Stomach smooth muscle (tissue), 2 donors: ENCODE measurements around the gene RETREG2.
"Not testable (repeated sequence)": the region's sequence is repeated elsewhere in the genome, so short reads cannot be mapped to it uniquely, and the experiment has no call there.

ENCODE experiments used
- H3K27ac ChIP-seq: one replicate; pipeline ENCODE4 v1.7.0; 2013; ENCODE audit warnings: mild to moderate bottlenecking, low read length, inconsistent platforms
- H3K27me3 ChIP-seq, 2 donors: one replicate each; pipeline ENCODE4 v1.7.0; 2013; ENCODE audit warnings: low read length in 2 of 2; ENCODE audit not compliant: insufficient read depth in 2 of 2, control insufficient read depth in 1 of 2
- H3K36me3 ChIP-seq, 2 donors: one replicate each; pipeline ENCODE4 v1.7.0; 2013; ENCODE audit warnings: low read length in 2 of 2; ENCODE audit not compliant: control insufficient read depth in 2 of 2, insufficient read depth in 2 of 2
- H3K4me1 ChIP-seq: one replicate; pipeline ENCODE4 v1.7.0; 2013; ENCODE audit warnings: low read length; ENCODE audit not compliant: control insufficient read depth, insufficient read depth
- H3K4me3 ChIP-seq, 2 donors: one replicate each; pipeline ENCODE4 v1.7.0; 2013; ENCODE audit warnings: low read length in 2 of 2
- H3K9ac ChIP-seq, 2 donors: one replicate each; pipeline ENCODE4 v1.7.0; 2013; ENCODE audit warnings: low read length in 2 of 2, mild to moderate bottlenecking in 1 of 2
- H3K9me3 ChIP-seq, 2 donors: one replicate each; pipeline ENCODE4 v1.7.0; 2013; ENCODE audit warnings: low read length in 2 of 2; ENCODE audit not compliant: control insufficient read depth in 2 of 2
- donor health status: healthy.
- donor health status: Pancreatic carcinoma.

Gene RETREG2

DNA sequence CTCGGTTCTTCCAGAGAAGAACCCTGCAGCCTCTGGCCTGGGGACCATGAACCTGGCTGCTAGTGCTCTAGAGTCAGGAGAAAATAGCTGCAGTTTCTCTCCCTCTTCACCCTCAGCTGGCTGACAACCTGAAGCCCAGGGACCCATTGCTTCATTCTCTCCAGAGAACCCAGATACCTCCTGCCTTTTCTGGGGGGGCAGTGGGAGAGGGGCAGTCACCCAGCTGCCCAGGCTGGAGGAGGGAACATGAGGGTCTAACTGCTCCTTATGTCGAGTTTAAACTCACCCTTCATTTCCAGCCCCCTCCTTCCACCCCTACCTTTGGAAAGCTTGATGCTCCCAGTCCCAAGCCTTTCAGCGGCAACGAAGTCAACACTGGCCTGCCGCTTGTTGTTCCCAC lies 20.9 kb downstream of the RETREG2 start:
- Histone ChIP-seq H3K27ac (no peak overlapping the region), H3K36me3 (no peaks in the 10 kb centered on the region), H3K27me3 (peaks cover 0 to 6% of the 10 kb centered on the region in 2 donors), H3K9ac (no peak overlapping the region), H3K4me1 (no peaks in the 10 kb centered on the region), H3K4me3 (no peak overlapping the region), H3K9me3 (no peaks in the 10 kb centered on the region)

- Histone ChIP-seq H3K27me3 (peaks cover 0 to 6% of the 10 kb centered on the region in 2 donors), H3K27ac (no peak overlapping the region), H3K4me1 (no peaks in the 10 kb centered on the region), H3K36me3 (no peaks in the 10 kb centered on the region), H3K4me3 (no peak overlapping the region), H3K9me3 (no peaks in the 10 kb centered on the region), H3K9ac (no peak overlapping the region)
Observed at GRCh38 chr2:219199470-219200211, 21.6 kb downstream of the RETREG2 start.

- not testable (repeated sequence) for H3K27me3 ChIP-seq, H3K9me3 ChIP-seq, H3K27ac ChIP-seq, H3K4me1 ChIP-seq, H3K4me3 ChIP-seq, H3K36me3 ChIP-seq, H3K9ac ChIP-seq
Observed at GRCh38 chr2:219200502-219201326, 22.6 kb downstream of the RETREG2 start.

DNA sequence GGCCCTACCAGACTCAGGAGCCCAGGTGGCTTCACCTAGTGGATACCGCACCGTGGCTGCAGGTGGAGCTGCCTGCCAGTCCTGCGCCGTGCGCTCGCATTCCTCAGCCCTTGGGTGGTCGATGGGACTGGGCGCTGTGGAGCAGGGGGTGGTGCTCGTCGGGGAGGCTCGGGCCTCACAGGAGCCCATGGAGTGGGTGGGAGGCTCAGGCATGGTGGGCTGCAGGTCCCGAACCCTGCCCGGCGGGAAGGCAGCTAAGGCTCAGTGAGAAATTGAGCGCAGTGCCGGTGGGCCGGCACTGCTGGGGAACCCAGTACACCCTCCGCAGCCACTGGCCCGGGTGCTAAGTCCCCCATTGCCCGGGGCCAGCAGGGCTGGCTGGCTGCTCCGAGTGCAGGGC lies 23.3 kb downstream of the RETREG2 start:
- H3K27ac ChIP-seq, H3K9ac ChIP-seq, H3K36me3 ChIP-seq, H3K9me3 ChIP-seq, H3K4me3 ChIP-seq, H3K4me1 ChIP-seq, H3K27me3 ChIP-seq: not testable (repeated sequence)

GRCh38 chr2:219204425-219205164 lies 26.5 kb downstream of the RETREG2 start:
- Histone ChIP-seq H3K27ac (no peak overlapping the region), H3K4me1 (peaks cover 22% of the 10 kb centered on the region), H3K27me3 (peaks cover 0 to under 1% of the 10 kb centered on the region in 2 donors), H3K4me3 (no peak overlapping the region), H3K9ac (no peak overlapping the region), H3K36me3 (peaks cover 11 to 12% of the 10 kb centered on the region in 2 donors), H3K9me3 (no peaks in the 10 kb centered on the region)

DNA sequence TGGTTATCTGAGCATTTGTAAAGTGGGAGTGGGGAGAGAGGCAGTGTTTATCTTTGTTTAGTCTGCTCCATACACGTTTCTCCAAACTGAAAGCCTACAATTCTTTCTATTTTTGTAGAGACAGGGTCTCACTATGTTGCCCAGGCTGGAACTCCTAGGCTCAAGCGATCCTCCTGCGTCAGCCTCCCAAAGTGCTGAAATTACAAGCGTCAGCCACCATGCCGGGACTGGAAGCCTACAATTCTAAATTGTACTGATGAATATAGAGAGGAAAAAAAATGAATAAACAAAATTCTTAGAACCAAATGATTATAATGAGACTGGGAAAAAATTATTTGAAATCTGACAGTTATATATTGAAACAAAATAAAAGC lies 27.1 kb downstream of the RETREG2 start:
- Histone ChIP-seq H3K27ac (no peak overlapping the region), H3K9me3 (no peaks in the 10 kb centered on the region), H3K4me3 (no peak overlapping the region), H3K4me1 (peaks cover 22% of the 10 kb centered on the region), H3K9ac (no peak overlapping the region), H3K27me3 (no peaks in the 10 kb centered on the region), H3K36me3 (peaks cover 16 to 17% of the 10 kb centered on the region in 2 donors)

- peak overlapping the region; percentile 90 to 93 for H3K4me3 ChIP-seq
- peak overlapping the region; percentile 92 for H3K27ac ChIP-seq
- peak overlapping the region; percentile 93 to 96 for H3K9ac ChIP-seq
- peaks cover 19 to 24% of the 10 kb centered on the region in 2 donors for H3K36me3 ChIP-seq
- H3K4me1 ChIP-seq, result peaks cover 22% of the 10 kb centered on the region
- no peaks in the 10 kb centered on the region for H3K27me3 ChIP-seq
- no peaks in the 10 kb centered on the region for H3K9me3 ChIP-seq
Observed at GRCh38 chr2:219205981-219206327, 27.9 kb downstream of the RETREG2 start.

- Histone ChIP-seq H3K36me3 (peaks cover 19 to 26% of the 10 kb centered on the region in 2 donors), H3K9ac (peak within 1 kb of the TSS; percentile 93 to 96), H3K27me3 (no peaks in the 10 kb centered on the region), H3K4me3 (peak within 1 kb of the TSS; percentile 90 to 93), H3K9me3 (no peaks in the 10 kb centered on the region), H3K4me1 (peaks cover 22% of the 10 kb centered on the region), H3K27ac (peak within 1 kb of the TSS; percentile 92)
Observed at GRCh38 chr2:219206328-219207133, 28.5 kb downstream of the RETREG2 start, which contains the start of gene ZFAND2B. Gene ZFAND2B, plus strand, starts transcription at chr2:219206782. Its CDS starts 206 bp downstream, at chr2:219206988.

GRCh38 chr2:219207134-219207883 lies 29.2 kb downstream of the RETREG2 start:
- Histone ChIP-seq H3K9me3 (no peaks in the 10 kb centered on the region), H3K36me3 (peaks cover 22 to 28% of the 10 kb centered on the region in 2 donors), H3K27ac (peak overlapping the region; percentile 92), H3K4me3 (peak overlapping the region; percentile 54 to 93), H3K4me1 (peaks cover 22% of the 10 kb centered on the region), H3K9ac (peak overlapping the region; percentile 55 to 69), H3K27me3 (no peaks in the 10 kb centered on the region)
